Liver (tissue), 9 donors: ENCODE data around the gene SEC22B. TPM values are rescaled to one million over a fixed set of nuclear protein-coding genes. Genes with fewer than 3 reads are reported as not detected.
"Not testable (repeated sequence)": the region's sequence is repeated elsewhere in the genome, so short reads cannot be mapped to it uniquely, and the experiment has no call there.

Source experiments
- DNase-seq: peaks from one replicate; pipeline ENCODE4 v3.0.0-alpha.2; 2017; ENCODE audit warnings: low spot score
- H3K27ac ChIP-seq, 2 donors: one replicate each; pipeline ENCODE4 v1.7.0; 2013; ENCODE audit warnings: inconsistent platforms in 2 of 2, low read length in 2 of 2, control low read depth in 1 of 2, low read depth in 1 of 2, mild to moderate bottlenecking in 1 of 2
- H3K27me3 ChIP-seq, 4 donors: one replicate each; pipeline versions ENCODE4 v1.6.1 to v1.7.0; 2013; ENCODE audit warnings: low read length in 3 of 4, inconsistent platforms in 1 of 4, mild to moderate bottlenecking in 1 of 4, moderate library complexity in 1 of 4; ENCODE audit not compliant: control insufficient read depth in 4 of 4, insufficient read depth in 4 of 4
- H3K36me3 ChIP-seq, 4 donors: one replicate each; pipeline versions ENCODE4 v1.6.1 to v1.7.0; 2013; ENCODE audit warnings: low read length in 3 of 4, mild to moderate bottlenecking in 3 of 4, low read depth in 1 of 4, moderate library complexity in 1 of 4; ENCODE audit not compliant: control insufficient read depth in 4 of 4, insufficient read depth in 3 of 4
- H3K4me1 ChIP-seq, 4 donors: one replicate each; pipeline versions ENCODE4 v1.6.1 to v1.7.0; 2013; ENCODE audit warnings: low read length in 3 of 4, mild to moderate bottlenecking in 3 of 4, moderate library complexity in 1 of 4; ENCODE audit not compliant: control insufficient read depth in 4 of 4, insufficient read depth in 4 of 4
- H3K4me3 ChIP-seq, 3 donors: one replicate each; pipeline versions ENCODE4 v1.6.1 to v1.7.0; 2013; ENCODE audit warnings: low read length in 3 of 3, control low read depth in 1 of 3, low read depth in 1 of 3, mild to moderate bottlenecking in 1 of 3
- H3K9ac ChIP-seq, 2 donors: one replicate each; pipeline ENCODE4 v1.7.0; 2013; ENCODE audit warnings: low read length in 2 of 2, mild to moderate bottlenecking in 2 of 2, moderate library complexity in 2 of 2, control low read depth in 1 of 2, low read depth in 1 of 2
- H3K9me3 ChIP-seq, 4 donors: one replicate each; pipeline versions ENCODE4 v1.6.1 to v1.7.0; 2013; ENCODE audit warnings: low read length in 3 of 4; ENCODE audit not compliant: control insufficient read depth in 4 of 4
- HNF4A ChIP-seq, 2 donors: conservative IDR thresholded peaks; 2 replicates each; pipeline ENCODE4 v1.6.1; 2016; ENCODE audit warnings: antibody characterized with exemption in 2 of 2, mild to moderate bottlenecking in 2 of 2
- WGBS: extraction: QIAGEN DNeasy Blood & Tissue Kit; methylation state at CpG from one replicate; pipeline ENCODE4 v1.1.7; 2013; 5-methylcytosine and 5-hydroxymethylcytosine counted together
- polyA plus RNA-seq, 2 donors: library from polyadenylated mRNA; stranded (reverse) in 1 of 2; unstranded in 1 of 2; fragments of 200-250 nt in 1 of 2; fragments of >200 nt in 1 of 2; fragmentation: Nextera tagmentation in 1 of 2; extraction: Ambion mirVana in 1 of 2; gene quantifications; one replicate each; pipeline versions ENCODE4 v1.2.1 to v1.2.3, GENCODE V29; 2013 to 2015
- total RNA-seq, 2 donors: library from RNA; depleted of rRNA; stranded (reverse); fragments of >200 nt; gene quantifications; one replicate each; pipeline ENCODE4 v1.2.3, GENCODE V29; 2014
- donor health status: healthy.
- donor health status: healthy.
- donor health status: healthy.
- donor health status: healthy.
- donor health status: healthy.

SEC22B gene
- total and polyA plus RNA-seq, 4 donors = 11.5 to 33.0 (median 22.4) TPM

DNA sequence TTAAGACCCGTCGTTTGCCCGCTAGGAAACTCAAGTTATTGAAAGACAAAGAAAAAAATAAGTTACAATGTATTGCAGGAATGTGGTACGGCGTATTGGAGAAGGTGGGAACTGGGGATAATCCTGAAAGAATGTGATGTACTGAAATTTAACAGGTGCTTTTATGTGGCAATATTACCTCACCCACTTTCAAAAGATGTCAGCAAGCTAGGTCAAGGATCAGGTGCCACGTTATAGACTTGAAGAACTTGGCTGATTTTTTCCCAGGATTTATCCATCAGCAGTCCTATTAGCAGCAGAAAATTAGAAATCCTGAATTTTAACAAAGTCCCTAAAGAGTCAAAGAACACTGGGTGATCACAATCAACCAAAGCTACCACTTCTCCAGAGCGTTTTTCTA lies 632 bp downstream of the SEC22B start:
- Histone ChIP-seq H3K4me1 (peaks cover 0 to 19% (median 13%) of the 10 kb centered on the region in 4 donors), H3K27ac (peak overlapping the region; percentile 99 to 100), H3K4me3 (peak overlapping the region; percentile 70 to 100 (median 100)), H3K9ac (peak overlapping the region; percentile 100)
- peak in 1 of 2 donors; percentile 30 for TF ChIP-seq HNF4A (conservative IDR thresholded peaks at IDR 0.05)
- DNase-seq, H3K9me3 ChIP-seq, H3K27me3 ChIP-seq, H3K36me3 ChIP-seq: not testable (repeated sequence)
- WGBS = 2% methylated on average over 7 of the region's 7 CpGs

- H3K27me3 ChIP-seq, DNase-seq, H3K4me3 ChIP-seq, H3K9ac ChIP-seq, H3K4me1 ChIP-seq, H3K36me3 ChIP-seq, H3K27ac ChIP-seq, H3K9me3 ChIP-seq: not testable (repeated sequence)
- WGBS = 100% methylated on average over 1 of the region's 1 CpG
Observed at GRCh38 chr1:120164761-120165160, 11.6 kb downstream of the SEC22B start.

DNA sequence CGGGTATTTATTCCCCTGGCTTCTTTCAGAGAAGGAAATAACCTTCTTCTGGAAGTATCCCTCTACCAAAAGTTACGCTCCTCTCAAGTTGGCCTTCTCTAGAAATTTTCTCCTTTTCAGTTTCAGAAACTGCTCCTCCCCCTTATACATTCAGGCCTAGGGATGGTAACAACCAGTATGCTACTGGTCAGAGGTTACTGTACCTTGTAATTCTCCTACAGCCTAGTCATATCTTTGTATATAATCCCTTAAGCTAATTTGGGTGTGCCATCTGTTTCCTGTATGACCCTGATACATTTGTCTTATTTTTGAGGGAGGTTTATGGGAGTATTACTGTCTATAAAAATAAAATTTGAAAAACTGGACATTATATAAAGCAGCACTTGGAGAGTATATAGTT lies 14.3 kb downstream of the SEC22B start:
- not testable (repeated sequence) for H3K4me3 ChIP-seq, H3K4me1 ChIP-seq, H3K36me3 ChIP-seq, H3K27me3 ChIP-seq, H3K27ac ChIP-seq, H3K9ac ChIP-seq, H3K9me3 ChIP-seq, DNase-seq
- WGBS = 100% methylated on average over 1 of the region's 2 CpGs

DNA sequence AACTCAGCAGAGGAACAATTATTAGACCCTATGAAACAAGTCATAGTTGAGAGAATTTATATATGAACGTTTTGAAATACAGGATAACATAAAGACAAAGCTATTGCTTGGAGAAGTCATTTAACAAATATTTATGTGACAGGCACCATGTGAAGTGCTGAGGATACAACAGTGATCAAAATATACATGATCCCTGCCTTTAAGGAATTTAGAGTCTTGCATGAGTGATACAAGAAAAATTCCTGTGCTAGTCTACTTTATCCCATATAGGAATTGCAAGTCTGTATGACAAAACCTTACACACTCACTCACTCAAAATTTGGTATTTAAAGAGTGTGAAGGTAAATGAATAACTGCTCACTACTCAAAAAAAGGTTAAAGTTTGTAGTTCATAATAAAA lies 17.8 kb downstream of the SEC22B start:
- DNase-seq, H3K9ac ChIP-seq, H3K9me3 ChIP-seq, H3K4me3 ChIP-seq, H3K4me1 ChIP-seq, H3K27ac ChIP-seq, H3K36me3 ChIP-seq, H3K27me3 ChIP-seq: not testable (repeated sequence)
- WGBS = no CpG with 5 or more reads among the region's 1 CpG

DNA sequence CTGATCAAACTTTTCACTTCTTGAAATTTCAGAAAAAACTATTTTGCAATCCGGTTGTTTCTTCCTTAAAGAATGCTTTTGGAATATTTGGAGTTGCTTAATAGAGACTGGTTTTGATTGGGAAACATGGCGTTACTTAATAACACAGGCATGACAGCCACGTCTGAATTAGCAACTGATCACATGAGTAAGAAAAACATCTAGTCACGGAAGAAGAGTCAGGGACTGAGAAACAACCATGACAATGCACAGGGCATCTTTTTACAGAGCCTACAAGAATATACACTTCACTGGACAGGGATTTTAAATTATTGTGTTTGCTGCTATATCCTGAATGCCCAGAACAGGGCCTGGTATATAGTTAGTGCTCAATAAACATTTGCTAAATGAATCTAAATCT lies 18.2 kb downstream of the SEC22B start:
- H3K9me3 ChIP-seq, DNase-seq, H3K4me3 ChIP-seq, H3K27ac ChIP-seq, H3K4me1 ChIP-seq, H3K27me3 ChIP-seq, H3K36me3 ChIP-seq, H3K9ac ChIP-seq: not testable (repeated sequence)
- WGBS = 25% methylated on average over 2 of the region's 4 CpGs

GRCh38 chr1:120150138-120150822 lies 26.0 kb downstream of the SEC22B start:
- H3K36me3 ChIP-seq, H3K27ac ChIP-seq, H3K4me3 ChIP-seq, H3K9me3 ChIP-seq, H3K9ac ChIP-seq, DNase-seq, H3K4me1 ChIP-seq, H3K27me3 ChIP-seq: not testable (repeated sequence)
- WGBS = 100% methylated on average over 2 of the region's 3 CpGs

- H3K4me1 ChIP-seq, DNase-seq, H3K9me3 ChIP-seq, H3K9ac ChIP-seq, H3K27me3 ChIP-seq, H3K27ac ChIP-seq, H3K36me3 ChIP-seq, H3K4me3 ChIP-seq: not testable (repeated sequence)
Observed at GRCh38 chr1:120149420-120150059, 26.8 kb downstream of the SEC22B start.
